Smooth muscle cell of the umbilical artery (primary cell): ENCODE data around the gene PPP1R2. TPM values are rescaled to one million over a fixed set of nuclear protein-coding genes. Genes with fewer than 3 reads are reported as not detected.

Experiments
- total RNA-seq: library from RNA; depleted of rRNA; stranded (reverse); fragments of >200 nt; gene quantifications from 2 replicates; pipeline ENCODE4 v1.2.3, GENCODE V29; 2014

The PPP1R2 gene
- 50.8 and 69.5 TPM in 2 replicates for total RNA-seq

DNA sequence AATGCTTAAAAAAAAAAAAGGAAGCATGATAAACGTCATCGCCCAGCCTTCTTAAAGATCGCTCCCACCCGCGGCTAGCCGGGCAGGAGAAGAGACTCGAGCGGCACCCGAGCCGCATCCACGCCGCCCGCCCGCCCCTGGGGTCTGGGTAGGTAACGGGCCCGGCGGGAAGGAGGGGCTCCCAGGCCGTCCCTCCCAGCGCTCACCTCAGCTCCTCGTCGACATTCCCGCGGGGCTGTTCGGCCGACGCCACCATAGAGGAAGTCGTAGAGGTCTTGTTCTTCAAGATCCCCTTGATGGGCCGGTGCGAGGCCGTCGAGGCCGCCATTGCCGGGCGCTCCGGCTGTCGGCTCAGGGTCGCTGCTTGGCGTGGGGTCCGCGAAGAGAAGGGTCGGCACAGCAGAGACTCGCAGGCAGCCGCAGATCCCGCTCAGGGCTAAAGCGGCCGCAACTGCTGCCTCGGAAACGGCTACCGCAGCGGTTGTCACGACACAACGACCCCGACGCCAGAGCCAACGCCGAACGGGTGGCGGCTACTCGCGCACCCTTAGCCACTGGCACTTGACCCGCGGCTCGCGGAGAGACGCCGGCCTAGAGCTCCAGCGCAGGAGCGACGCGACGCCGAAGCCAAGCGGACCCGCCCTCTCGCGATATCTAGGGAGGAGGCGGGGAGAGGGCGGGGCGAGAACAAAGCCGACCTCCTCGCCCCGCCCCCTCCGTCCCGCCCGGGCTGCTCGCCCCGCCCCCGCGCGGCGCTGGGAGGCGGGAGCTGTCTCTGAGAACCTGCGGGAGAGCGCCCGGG, at the start of gene PPP1R2:
Gene PPP1R2 (minus strand): TSS at position 628 of the 802 bp plus-strand sequence. CDS start 300 bp downstream, at position 328.

GRCh38 chr3:195583831-195584542, 40.9 kb upstream of the PPP1R2 start, which contains the start of gene APOD:
Gene APOD (minus strand): TSS chr3:195583940. CDS start chr3:195579461, 4,479 bp downstream.

Other genes starting within 250 kb of the PPP1R2 start
- 75.1 and 81.1 TPM in 2 replicates for gene ACAP2, start 100.3 kb downstream of the PPP1R2 start, total RNA-seq
- gene APOD, start 40.6 kb upstream of the PPP1R2 start, total RNA-seq = not detected in 2 replicates
- 0.37 TPM in 1 of 2 replicates, not detected in the other for gene MUC20, start 177.7 kb upstream of the PPP1R2 start, total RNA-seq